ENCODE measurements around the gene SPATA20.
A peak's percentile ranks its signal among the peaks of the same experiment; 100 is the strongest.

The SPATA20 gene

DNA sequence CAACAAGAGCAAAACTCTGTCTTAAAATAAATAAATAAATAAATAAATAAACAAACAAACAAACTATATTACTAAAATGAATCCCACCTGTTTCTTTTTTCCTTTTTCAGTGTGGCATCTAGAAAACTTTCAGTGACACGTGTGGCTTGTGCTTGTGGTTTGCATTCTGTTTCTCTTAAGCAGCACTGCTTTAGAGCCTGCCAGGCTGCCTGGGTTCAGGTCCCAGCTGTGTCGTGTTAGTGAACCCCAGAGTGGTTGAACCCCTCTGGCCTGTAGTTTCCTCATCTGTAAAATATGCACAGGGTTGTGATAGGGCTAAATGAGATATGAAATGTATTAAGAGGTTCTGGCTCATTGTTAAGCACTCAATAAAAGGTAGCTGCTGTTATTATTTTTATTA lies 26.5 kb upstream of the SPATA20 start:
- no peak for DNase-seq

DNA sequence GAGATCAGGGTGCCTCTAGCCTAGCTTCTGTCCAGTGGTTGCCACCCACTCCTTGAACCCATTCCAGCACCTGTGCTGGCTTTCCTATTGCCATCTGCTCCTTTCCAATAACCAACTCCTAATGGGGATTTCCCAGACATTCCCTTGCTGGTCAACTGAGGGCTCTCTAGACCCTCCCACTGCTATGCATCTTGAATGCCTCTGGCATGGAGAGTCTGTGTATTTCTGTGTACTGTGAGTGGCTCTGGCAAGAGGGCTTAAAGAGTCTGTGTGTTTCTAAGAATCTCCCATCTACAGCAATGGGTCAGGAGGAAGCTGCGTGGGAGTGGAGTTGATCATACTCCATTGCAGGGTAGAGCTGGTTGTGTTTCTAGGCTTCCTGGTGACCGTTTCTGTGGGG lies 25.5 kb upstream of the SPATA20 start:
- DNase-seq: no peak

DNA sequence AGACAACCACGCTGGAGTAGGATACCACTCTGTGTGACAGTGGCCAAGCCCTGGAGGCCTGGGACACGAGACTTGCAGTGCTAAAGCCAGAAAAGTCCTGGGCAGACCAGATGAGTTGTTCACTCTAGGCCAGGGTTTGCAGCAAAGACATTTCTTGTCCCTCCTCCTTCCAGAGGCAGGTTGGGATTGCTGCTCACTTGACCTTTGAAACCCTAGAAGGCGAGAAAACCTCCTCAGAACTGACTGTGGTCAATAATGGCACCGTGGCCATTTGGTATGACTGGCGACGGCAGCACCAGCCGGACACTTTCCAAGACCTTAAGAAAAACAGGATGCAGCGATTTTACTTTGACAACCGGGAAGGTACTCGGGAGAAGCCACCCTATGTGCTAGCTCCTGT lies 24.2 kb upstream of the SPATA20 start:
- DNase-seq: no peak

DNA sequence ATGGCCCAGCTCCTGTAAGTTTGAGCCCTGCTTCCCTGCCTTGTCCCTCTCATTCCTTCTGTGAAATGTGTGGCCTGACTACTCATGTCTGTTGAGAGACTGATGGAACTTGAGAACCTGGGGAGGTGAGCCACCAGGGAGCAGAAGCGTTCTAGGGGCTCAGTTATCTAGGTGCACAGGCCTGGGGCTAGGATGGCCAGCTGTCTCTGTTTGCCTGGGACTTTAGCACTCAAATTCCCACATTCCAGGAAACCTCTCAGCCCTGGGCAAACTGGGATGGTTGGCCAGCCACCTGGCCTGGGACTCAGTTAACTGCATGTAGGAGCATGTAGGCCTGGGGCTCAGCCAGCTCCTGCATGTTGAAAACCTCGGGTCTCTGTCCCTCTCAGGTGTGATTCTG lies 23.8 kb upstream of the SPATA20 start:
- no peak for DNase-seq

DNA sequence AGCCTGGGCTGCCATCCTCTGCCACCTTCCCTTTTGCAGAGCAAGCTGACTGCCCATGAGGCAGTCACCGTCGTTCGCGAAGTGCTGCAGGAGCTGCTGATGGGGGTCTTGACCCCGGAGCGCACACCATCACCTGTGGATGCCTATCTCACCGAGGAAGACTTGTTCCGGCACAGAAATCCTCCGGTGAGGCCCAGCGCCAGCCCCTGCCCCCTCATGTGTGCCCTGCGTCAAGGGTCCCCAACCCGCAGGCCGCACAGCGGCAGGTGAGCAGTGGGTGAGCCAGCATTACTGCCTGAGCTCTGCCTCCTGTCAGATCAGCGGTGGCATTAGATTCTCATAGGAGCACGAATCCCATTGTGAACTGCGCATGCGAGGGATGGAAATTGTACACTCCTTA lies 22.1 kb upstream of the SPATA20 start:
- DNase-seq: no peak

DNA sequence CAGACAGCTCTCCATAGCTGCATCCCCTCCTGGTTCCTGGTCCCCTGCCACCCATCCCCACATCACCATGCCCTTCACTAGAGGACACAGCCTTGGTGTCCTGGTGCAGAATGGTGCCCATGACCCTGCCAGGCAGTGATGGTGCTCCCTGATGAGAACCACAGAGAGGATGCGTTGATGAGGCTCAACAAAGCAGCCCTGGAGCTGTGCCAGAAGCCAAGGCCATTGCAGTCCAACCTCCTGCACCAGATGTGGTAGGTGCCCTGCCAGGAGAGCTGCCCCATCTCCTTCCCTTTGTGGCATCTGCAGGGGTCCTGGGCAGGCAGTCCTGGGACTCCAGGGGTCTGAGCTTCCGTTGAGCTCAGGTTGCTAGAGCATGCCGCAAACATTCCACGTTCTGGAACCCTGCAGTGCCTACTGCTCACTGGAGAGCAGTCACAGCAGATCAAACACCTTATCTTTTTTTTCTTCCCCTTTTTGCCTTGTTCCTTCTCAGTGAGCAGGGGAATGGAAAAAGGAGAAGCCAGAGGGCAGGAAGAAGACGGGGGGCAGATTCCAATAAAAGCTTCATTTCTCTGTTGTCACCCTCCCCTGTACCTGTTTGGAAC lies 19.7 kb upstream of the SPATA20 start:
- no peak for DNase-seq

DNA sequence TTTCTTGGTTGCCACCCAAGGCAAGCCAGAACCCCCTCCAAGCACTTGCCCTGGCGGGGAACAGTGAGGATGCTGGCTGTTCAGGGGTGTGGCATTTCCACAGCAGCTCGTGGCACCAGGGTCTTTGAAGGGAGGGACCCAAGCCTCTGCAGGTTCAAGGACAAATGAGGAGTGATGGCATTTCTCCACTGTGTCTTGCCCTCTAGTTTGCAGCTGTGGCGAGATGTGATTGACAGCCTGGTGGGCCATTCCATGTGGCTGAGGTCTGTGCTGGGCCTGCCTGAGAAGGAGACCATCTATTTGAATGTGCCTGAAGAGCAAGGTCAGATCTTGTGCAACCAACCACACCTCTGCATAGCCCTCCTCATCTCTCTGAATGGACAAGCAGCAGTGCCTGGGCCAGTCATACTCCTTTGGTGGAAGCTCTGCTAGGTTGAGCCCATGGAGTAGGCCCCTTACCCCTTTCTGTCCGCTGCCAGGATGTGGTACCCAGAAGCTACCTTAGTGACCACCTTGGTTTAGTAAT lies 19.0 kb upstream of the SPATA20 start:
- no peak for DNase-seq

DNA sequence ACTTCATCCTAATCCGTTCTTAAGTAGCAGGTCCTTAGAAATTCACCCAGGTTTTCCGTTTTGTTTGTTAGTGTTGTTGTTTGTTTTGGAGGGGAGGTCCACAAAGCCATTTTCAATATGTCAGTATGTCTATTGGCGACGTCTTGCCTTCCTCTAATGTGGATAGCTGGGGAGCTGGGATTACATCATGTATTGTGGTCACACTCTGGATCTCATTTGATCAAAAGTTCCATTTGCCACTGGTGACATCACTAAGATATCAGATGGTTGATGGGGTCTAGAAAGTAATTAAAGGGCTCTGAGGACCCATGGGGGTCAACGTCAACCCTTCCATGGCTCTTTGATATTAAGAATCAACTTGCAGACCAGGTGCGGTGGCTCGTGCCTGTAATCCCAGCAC lies 17.1 kb upstream of the SPATA20 start:
- no peak for DNase-seq

DNA sequence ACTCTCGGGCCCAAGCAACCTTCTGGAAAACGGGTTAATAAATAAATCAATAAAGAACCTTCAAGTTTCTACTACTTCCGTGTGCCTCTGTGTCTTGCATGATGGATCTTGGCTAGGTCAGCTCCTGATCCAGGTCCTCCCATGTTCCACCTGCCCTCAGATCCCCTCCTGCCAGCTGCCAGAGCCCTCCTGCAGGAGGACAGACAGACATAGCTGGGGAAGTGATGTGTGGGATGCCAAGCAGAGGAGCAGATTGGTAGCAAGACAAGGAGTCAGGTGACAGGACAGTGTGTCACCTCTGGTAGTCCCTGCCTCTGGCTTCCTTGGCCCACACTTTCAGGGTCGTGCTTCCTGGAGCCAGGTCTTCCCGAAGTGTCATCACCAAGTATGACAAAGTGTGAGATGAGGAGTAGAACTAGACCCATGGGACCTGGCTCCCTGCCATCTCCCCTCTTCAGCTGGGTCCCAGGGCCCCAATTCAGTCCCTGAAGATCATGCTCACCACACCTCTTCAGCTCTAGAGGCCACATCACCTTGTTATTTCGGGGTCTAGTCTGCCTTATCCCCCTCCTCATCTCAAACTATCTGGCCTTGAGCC lies 15.4 kb upstream of the SPATA20 start:
- DNase-seq: no peak

DNA sequence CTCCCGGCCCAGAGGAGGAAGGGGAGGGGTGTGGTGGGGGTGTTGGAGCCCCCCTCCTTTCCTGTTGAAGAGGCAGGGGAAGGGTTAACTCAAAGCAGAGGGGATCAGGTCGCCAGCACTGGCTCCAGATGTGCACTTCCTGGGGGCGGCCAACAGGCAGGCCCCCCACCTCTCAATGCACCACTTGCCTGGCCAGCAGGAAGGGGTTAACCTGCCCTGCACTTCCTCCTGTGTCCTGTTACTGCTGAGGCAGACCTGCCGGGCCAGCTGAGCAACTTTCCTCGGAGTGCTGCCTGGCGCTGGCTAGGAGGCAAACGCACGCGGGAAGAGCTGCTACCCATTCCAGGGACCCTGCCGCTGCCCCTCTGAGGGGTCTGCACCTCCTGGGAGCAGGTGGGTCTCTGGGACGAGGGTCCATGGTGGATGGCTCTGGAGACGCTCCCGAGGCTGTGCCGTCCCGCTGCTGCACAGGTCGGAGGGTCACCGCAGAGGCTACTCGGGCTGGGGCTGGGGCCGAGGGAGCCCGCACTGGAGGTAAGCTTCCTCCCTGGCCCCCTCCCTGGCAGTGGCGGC lies 14.4 kb upstream of the SPATA20 start, which contains the start of gene EPN3:
TSS of gene EPN3 (plus strand) at position 284 of the 573 bp plus-strand sequence. CDS start 3,822 bp downstream, outside the sequence.
- DNase-seq: no peak

DNA sequence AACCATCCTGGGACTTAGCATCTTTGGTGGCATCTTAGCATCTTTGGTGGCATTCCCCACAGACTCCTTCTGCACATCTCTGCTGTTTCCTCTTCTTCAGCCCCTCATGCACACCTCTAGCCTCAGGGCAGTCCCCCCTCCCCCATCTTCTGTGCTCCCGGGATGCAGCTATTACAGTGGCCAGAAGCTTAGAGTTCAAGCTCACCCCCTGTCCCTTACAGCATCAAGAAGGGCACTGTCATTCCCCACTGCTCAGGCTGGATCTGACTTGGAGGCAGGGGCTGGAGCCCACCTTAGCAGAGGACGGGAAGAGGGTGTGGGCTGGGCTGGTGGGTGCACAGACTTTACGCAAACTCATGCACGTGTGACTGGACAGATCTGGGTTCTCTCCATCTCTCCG lies 13.8 kb upstream of the SPATA20 start:
- no peak for DNase-seq

DNA sequence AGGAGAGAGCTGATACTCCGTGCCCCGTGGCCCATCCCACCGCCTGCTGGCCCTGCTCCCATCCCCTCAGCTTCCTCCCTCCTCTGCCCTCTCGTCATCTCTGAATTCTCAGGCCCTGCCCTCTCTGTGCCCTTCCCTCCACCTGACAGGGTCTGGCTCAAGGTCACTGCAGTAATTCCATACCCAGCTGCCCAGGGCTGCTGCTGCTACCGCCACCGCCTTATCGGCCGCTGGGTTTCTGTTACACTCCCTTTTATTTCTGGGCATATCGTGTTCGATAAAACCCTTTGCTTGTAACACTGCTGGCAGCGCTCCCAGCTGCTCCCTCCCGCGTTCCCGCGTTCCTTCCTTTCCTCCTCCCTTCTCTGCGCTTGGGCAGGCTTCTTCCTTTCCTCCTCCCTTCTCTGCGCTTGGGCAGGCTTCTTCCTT lies 13.2 kb upstream of the SPATA20 start:
- no peak for DNase-seq

DNA sequence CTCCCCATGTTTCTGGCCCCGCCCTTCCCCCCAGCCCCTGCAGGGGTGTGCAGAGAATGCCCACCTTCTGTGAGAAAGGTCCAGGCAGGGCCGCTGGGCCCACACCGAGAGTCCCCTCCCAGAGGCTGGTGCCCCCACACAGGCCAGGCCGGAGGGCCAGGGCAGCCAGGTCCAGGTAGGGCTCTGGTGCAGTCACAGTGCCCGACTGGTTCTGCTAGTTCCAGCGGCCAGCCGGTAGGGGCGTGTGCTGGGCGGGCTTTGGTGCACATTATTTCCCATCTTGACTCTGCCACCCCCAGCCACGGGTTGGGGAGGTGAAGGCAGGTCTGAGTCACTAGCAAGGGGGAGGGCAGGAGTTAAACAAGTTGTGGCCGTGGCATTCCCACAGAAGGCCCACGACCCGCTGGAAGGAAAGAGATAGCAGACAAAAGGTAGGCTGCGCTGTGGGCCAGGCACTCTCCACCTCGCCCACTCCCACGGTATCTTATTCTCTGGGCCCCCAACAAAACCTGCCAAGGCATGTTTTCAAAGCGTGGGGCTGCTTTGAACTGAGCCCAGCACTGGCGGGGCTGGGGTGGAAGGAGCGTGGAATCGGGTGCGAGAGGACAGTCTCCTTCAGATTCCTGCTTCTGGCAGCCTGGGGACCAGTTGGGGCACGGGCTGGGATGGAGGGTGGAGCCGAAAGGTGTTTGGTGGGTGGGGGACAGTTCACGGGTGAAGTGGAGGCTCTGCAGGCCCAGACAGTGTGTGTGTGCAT lies 12.6 kb upstream of the SPATA20 start:
- DNase-seq: peak; percentile 56

DNA sequence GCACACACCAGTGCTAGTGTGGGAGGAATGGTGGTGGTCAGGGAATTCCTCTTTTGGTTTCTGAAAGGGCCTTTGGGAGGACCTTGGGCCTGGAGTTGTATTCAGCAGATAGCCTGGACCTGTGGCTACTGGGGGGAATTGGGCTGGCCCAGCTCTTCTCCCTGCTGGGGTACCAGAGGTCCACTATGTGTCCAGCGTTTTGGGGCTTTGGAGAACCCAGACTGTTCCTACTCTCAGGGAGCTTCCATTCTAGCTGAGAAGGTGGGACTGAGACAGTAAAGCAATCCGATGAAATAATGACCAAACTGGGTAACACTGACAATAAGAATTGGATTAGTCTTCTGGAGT lies 12.0 kb upstream of the SPATA20 start:
- no peak for DNase-seq

DNA sequence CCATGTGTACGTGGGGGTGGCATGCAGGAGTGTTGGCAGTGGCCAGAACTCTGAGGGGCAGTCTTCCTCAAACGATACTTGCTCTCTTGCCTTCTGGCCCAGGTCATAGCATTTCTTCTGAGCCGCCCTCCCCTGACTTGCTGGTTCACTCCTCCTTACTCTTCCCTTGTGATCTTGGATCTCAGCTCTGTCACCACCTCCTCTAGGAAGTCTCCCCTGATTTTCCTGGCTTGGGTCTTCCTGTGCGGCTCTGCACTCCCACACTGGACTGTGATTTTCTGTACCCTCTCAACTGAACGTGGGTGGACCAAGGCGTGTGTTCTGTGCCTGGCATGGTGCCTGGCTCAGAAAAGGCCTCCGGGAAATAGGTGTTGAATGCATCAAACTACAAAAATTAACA lies 11.6 kb upstream of the SPATA20 start:
- DNase-seq: no peak

DNA sequence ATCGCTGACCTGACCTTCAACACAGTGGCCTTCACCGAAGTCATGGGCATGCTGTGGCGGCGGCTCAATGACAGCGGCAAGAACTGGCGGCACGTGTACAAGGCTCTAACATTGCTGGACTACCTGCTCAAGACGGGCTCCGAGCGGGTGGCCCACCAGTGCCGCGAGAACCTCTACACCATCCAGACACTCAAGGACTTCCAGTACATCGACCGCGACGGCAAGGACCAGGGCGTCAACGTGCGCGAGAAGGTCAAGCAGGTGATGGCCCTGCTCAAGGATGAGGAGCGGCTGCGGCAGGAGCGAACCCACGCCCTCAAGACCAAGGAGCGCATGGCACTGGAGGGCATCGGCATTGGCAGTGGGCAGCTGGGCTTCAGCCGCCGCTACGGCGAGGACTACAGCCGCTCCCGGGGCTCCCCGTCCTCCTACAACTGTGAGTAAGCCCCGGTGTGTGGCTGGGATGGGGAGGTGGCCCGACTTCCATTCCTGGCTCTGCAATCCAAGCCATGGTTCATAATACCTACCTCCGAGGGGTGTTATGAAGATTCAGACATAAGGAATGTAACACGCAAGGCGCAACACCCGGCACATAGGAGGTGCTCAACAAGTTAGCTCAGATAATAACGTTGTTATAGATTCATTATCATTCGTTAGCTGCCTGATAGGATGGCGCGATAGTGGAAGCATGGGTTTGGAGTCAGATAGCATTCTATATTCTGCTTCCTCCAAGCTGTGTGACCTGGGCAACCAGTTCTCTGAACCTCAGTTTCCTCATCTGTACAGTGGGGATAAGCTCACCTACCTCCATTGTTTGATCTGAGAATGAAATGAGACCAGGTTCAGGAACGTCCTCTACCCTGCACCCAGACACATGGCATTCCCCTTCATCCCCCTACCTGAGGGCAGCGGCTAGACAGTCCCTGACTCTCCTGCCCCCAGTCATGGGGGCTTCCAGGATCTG lies 10.0 kb upstream of the SPATA20 start:
- no peak for DNase-seq

DNA sequence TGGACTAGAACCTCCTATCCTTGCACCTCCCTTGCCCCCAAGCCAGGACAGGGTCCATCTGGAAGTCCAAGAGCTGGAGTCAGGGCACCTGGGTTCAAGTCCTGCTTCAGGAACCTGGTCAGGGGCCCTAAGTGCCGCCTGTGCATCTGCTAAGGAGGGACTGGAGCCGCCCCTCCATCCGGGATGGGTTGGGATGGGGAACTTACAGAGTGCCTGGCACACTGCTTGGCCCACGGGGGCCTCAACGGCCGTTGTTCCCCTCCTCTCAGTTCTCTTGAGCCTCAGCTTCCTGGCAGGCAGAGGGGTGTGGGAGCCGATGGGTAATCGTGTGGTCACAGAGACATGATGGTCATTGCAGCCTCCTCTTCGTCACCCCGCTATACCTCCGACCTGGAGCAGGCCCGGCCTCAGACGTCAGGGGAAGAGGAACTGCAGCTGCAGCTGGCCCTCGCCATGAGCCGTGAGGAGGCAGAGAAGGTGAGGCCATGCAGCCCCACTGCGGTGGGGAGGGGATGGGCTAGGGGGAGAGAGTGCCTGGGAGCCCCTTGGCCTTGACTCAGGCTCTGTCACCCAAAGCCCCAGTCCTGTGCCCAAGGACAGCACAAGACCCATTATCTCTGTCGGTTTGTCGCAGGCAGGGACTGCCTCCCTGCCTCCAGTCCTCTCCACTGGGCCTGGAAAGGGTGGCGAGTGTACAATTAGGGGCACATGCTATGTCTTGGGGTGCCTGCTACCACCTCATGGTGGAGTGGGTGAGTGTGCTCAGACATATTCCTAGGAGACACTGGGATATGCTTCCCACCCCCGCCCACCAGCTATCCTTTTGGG lies 9.0 kb upstream of the SPATA20 start:
- no peak for DNase-seq

DNA sequence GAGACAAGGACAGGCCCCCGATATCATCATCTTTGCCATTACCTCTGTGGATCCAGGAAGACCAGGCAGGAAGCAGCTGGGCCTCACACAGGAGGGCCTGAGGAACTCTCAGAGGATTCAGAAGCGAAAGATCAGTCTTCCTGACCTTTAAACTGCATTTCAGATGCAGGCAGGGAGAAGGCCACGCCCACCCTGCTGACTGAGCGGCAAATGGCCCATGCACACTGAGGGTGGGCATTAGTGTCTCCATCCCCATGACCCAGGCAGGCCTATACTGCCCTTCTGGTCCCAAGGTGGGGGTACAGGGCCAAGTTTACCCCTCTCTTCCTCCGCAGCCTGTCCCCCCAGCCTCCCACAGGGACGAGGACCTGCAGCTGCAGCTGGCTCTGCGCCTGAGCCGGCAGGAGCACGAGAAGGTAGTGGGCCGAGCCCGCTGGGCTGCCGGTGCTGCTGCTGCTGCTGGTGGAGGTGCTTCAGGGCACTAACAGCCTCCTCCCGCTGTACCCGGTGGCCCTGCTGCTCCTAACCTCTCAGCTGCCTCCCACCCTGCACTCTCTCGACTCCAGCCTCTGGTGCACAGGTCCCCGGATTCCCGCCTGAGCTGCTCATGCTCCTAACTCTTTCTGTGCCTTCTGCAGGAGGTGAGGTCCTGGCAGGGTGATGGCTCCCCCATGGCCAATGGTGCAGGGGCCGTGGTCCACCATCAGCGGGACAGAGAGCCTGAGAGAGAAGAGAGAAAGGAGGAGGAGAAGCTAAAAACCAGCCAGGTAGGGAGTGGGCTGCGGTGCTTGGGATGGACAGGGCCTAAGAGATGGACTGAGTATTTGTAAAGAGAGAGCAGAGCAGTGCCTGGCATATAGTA lies 8.2 kb upstream of the SPATA20 start:
- no peak for DNase-seq

DNA sequence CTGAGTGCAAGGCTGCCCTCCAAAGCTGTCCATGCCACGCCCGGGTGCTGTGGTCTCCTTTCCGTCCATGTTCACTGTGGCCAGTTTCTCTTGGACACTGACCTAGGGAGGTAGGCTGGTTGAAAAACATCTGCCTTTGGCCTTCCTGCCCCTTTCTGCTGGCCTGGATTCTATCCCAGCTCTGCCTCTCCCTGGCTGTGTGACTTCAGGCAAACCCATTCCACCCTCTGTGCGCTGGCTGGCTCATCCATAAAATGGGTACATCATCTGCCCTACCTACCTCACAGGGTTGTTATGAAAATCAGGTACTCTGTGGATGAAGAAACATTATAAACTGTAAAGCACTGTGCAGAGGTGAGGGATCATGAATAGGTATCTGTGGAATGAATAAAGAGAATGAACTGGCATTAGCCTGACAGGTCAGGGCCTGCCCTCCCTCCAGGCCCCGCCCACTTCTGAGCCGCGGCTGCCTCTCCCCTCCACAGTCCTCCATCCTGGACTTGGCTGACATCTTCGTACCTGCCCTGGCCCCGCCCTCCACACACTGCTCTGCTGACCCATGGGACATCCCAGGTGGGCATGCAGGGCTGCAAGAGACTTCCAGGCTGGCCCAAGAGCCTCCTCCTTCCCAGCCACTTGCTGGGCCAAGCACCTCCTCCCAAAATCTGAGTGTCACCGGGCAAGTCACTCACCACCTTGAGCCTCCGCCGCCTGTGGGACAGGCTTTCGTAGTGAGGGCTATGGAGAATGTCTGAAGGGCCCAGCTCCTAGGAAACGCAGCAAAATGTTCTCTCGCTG lies 7.0 kb upstream of the SPATA20 start:
- no peak for DNase-seq
